Measurements from ENCODE around the gene EXOSC1. TPM values are rescaled to one million over a fixed set of nuclear protein-coding genes. Genes with fewer than 3 reads are reported as not detected.
A peak's percentile ranks its signal among the peaks of the same experiment; 100 is the strongest.
"Not testable (repeated sequence)": the region's sequence is repeated elsewhere in the genome, so short reads cannot be mapped to it uniquely, and the experiment has no call there.

Gene EXOSC1
- total RNA-seq, 1 donor from 2014 or later = 36.1 TPM

- DNase-seq (ENCODE audit: extremely low spot score, unreplicated experiment) = no peak
- TF ChIP-seq CTCF (conservative IDR thresholded peaks at IDR 0.05) = peak; percentile 94
These were observed 38.4 kb downstream of the EXOSC1 start for GRCh38 chr10:97407211-97407951.

GRCh38 chr10:97406483-97406882 is 39.3 kb downstream of the EXOSC1 start:
- not testable (repeated sequence) for H3K4me3 Mint-ChIP-seq; H3K36me3 Mint-ChIP-seq; H3K27me3 Mint-ChIP-seq; H3K9me3 Mint-ChIP-seq; H3K27ac Mint-ChIP-seq; DNase-seq (ENCODE audit: extremely low spot score, unreplicated experiment); H3K4me1 Mint-ChIP-seq (ENCODE audit: unreplicated experiment)

More at GRCh38 chr10:97407211-97407951, 38.4 kb downstream of the EXOSC1 start:
- Mint-ChIP-seq H3K4me3 (peak overlapping the region; percentile 72), H3K4me1 (ENCODE audit: unreplicated experiment) (peaks cover 8% of the 10 kb centered on the region), H3K9me3 (no peaks in the 10 kb centered on the region), H3K27me3 (no peaks in the 10 kb centered on the region), H3K27ac (peak overlapping the region; percentile 82), H3K36me3 (no peaks in the 10 kb centered on the region)

- Mint-ChIP-seq H3K4me3 (no peak overlapping the region), H3K9me3 (no peaks in the 10 kb centered on the region), H3K36me3 (no peaks in the 10 kb centered on the region), H3K27ac (no peak overlapping the region), H3K4me1 (ENCODE audit: unreplicated experiment) (peaks cover 13% of the 10 kb centered on the region), H3K27me3 (no peaks in the 10 kb centered on the region)
- TF ChIP-seq CTCF (conservative IDR thresholded peaks at IDR 0.05) = no peak
- no peak for DNase-seq (ENCODE audit: extremely low spot score, unreplicated experiment)
These were observed 39.7 kb downstream of the EXOSC1 start for GRCh38 chr10:97406064-97406463.

- Mint-ChIP-seq H3K27ac (no peak overlapping the region), H3K9me3 (no peaks in the 10 kb centered on the region), H3K36me3 (no peaks in the 10 kb centered on the region), H3K4me3 (no peak overlapping the region), H3K27me3 (no peaks in the 10 kb centered on the region), H3K4me1 (ENCODE audit: unreplicated experiment) (peaks cover 19% of the 10 kb centered on the region)
- DNase-seq (ENCODE audit: extremely low spot score, unreplicated experiment) = no peak
- TF ChIP-seq CTCF (conservative IDR thresholded peaks at IDR 0.05) = no peak
These were observed 41.8 kb downstream of the EXOSC1 start for GRCh38 chr10:97404044-97404443.

- no peak for DNase-seq (ENCODE audit: extremely low spot score, unreplicated experiment)
- TF ChIP-seq CTCF (conservative IDR thresholded peaks at IDR 0.05) = no peak
- Mint-ChIP-seq H3K36me3 (no peaks in the 10 kb centered on the region), H3K4me1 (ENCODE audit: unreplicated experiment) (peaks cover 10% of the 10 kb centered on the region), H3K4me3 (peak overlapping the region; percentile 97), H3K27ac (peak overlapping the region; percentile 96), H3K27me3 (no peaks in the 10 kb centered on the region), H3K9me3 (no peaks in the 10 kb centered on the region)
These were observed 44.3 kb downstream of the EXOSC1 start for GRCh38 chr10:97401455-97401919.

GRCh38 chr10:97400665-97401454 is 44.9 kb downstream of the EXOSC1 start, which contains the start of gene RRP12:
Gene RRP12 (minus strand): TSS chr10:97401340. CDS start chr10:97401231, 109 bp downstream.
- no peaks in the 10 kb centered on the region for H3K9me3 Mint-ChIP-seq
- peak; percentile 23 for TF ChIP-seq CTCF (conservative IDR thresholded peaks at IDR 0.05)
- peak within 1 kb of the TSS; percentile 96 for H3K27ac Mint-ChIP-seq
- peaks cover 6% of the 10 kb centered on the region for H3K36me3 Mint-ChIP-seq
- H3K4me3 Mint-ChIP-seq = peak within 1 kb of the TSS; percentile 97
- H3K27me3 Mint-ChIP-seq = no peaks in the 10 kb centered on the region
- peaks cover 10% of the 10 kb centered on the region for H3K4me1 Mint-ChIP-seq (ENCODE audit: unreplicated experiment)
- DNase-seq (ENCODE audit: extremely low spot score, unreplicated experiment) = peak; percentile 77
